GM18526 (cell line): ENCODE measurements around the gene RNF11.
A peak's percentile ranks its signal among the peaks of the same experiment; 100 is the strongest.

Experiments used
- POLR2A ChIP-seq: IDR thresholded peaks from 3 replicates; pipeline ENCODE4 v1.6.1; 2011; ENCODE audit not compliant: insufficient read length; ENCODE audit errors: extremely low read depth

The RNF11 gene

GRCh38 chr1:51282605-51283004 is 46.5 kb downstream of the RNF11 start:
- no peak for TF ChIP-seq POLR2A

GRCh38 chr1:51283979-51284378 is 47.9 kb downstream of the RNF11 start:
- TF ChIP-seq POLR2A: no peak

DNA sequence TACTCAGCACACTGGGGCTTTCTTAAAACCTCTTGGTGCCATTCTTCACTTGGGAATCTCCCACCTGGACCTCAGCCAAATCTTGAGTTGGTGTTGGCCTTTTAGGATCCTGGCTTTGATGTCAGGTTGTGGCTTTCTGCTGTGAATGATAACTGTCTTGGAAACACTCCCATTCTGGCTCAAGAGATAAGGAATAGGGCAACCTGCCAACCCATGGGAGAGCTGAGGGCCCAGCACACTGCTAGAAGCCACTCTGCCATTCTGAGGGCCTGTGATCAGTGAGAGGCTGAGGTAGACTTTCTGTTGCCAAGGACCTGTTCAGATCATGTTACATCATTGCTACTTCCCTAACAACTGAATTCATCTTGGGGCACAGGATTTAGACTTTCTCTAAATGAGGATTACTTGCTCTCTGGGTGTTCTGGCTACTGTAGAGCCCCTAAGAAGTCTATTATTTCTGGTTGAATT is 48.4 kb downstream of the RNF11 start:
- no peak for TF ChIP-seq POLR2A

- TF ChIP-seq POLR2A: no peak
These were observed 49.0 kb downstream of the RNF11 start for GRCh38 chr1:51285055-51285454.

- TF ChIP-seq POLR2A: no peak
These were observed 51.9 kb downstream of the RNF11 start for GRCh38 chr1:51287966-51288365.

DNA sequence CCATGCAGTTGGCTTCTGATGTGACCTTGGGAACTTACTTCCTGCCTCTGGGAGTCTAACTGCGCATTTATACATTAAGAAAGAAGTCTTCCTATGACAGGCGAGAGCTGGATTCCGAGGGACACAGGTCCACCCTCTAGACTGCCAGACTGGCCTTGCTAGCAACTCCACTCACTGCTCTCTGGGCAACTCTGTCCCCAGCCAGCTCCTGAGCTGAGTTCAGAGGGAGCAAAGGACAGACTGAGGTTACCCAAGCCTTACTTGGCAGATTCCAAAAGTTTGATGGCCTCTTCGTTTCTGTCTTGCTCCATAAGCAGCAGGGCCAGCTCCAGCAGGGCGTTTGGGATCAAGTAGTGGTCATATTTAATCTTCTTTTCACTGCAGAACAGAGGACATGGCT is 52.5 kb downstream of the RNF11 start:
- TF ChIP-seq POLR2A: no peak

- no peak for TF ChIP-seq POLR2A
These were observed 53.8 kb downstream of the RNF11 start for GRCh38 chr1:51289676-51290488.

GRCh38 chr1:51290489-51290847 is 54.4 kb downstream of the RNF11 start:
- no peak for TF ChIP-seq POLR2A

DNA sequence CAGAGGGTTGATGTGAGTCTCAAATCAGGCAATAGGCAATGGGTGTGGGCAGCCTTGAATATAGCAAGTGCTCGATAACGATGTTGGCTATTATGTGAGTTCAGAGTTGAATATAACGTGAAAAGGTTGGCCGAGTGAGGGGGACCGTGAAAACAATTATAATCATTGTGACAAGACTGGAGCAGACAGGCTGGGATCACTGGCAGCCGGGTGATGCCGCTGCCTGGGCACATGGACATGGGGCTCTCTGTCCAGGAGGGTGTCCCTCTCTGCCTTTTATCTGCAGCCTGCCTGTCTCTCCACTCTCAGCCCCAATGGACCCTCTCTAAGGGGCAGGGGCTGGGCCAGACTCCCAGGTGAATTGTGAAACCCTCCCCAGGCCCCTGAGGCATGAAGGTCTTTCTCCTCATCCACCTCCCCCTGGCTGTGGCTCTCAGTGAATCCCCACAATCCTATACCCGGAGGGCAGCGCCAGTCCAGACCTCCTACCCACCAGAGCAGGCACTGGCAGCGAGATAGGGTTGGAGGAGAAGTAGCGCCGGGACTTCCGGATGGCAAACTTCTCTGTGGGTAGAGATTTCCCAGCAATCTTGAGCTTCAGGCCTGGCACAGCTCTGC is 57.9 kb downstream of the RNF11 start:
- no peak for TF ChIP-seq POLR2A

- no peak for TF ChIP-seq POLR2A
These were observed 58.6 kb downstream of the RNF11 start for GRCh38 chr1:51294566-51295184.

- no peak for TF ChIP-seq POLR2A
These were observed 59.9 kb downstream of the RNF11 start for GRCh38 chr1:51295926-51296325.

DNA sequence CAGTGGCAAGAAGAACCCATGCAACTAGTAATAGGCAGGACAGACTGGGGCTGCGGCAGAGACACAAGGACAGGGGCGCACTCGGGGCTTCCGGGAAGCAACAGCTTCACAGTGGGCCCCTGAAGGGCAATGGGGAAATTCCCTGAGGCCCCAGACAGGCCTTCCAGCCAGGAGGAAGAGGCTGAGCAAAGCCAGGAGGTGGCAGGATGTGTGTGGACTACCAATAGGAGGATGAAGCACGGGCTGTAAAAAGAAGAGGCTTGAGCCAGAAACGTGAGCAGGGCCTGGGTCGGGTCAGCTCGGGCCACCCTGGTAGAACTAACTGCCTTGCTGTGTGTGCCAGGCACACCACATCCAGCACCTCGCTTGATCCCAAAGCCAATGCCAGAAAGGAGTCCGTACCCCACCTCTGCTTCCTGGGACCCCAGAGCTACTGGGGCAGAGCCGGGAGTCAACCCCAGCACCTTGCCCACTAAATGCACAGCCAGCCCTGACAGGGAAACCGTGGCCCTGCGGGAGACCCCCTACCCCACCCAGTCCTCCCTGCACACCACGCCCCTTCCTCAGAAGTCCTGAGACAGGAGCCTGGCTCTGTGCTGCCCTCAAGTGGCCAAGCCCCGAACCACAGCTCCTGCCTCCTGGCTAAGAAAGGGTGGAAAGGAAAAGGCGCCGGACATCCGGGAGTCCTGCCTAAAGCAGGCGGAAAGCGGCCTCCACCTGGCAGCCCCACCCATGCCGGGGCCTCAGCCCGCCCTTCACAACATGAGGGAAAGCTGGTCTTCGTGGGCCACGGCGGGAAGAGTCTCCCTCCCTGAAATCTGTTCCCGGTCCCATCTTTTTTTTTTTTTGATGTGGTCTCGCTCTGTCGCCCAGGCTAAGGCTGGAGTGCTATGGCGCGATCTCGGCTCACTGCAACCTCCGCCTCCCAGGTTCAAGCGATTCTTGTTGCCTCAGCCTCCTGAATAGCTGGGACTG is 60.6 kb downstream of the RNF11 start:
- peak; percentile 33 for TF ChIP-seq POLR2A

DNA sequence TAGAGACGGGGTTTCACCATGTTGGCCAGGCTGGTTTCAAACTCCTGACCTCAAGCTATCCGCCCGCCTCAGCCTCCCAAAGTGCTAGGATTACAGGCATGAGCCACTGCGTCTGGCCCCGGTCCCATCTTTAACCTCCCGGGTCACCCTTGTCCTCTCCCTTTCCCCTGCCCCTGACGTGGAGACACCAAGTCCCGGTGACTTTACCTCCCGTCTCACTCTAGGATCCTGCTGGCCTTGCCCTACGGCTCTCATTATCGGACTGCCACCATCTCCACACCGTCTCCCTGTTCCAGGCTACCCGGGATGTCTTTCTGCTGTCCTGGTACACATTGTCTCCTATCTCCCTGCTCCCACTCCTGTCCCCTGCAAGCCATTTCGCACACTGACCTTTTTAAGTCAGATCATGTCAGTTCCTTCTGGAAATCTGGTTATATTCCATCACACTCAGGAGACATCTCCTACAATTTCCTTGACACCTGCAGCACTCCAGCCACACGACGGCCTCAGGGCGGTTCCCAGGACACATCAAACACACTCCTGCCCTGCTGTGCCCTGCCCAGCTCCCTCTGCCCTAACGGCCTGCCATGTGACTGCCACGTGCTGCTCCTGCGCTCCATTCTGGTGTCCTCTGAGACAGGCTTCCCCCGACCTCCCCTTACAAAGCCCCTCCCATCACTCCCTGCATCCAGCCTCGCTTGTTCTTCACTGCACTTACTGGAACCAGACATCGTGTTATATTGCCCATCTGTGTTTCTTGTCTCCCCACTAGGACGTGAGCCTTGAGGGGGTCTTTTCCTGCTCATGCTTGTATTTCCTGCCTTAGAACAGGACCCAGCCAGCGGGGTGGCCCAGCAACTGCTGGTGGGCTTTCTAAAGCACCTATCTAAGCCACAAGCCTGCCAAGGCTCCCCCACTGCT is 61.6 kb downstream of the RNF11 start:
- TF ChIP-seq POLR2A: no peak

GRCh38 chr1:51298322-51298705 is 62.2 kb downstream of the RNF11 start:
- no peak for TF ChIP-seq POLR2A
